IPS-NIHi7 (cell line): ENCODE measurements around the gene SSRP1.
"Not testable (repeated sequence)": the region's sequence is repeated elsewhere in the genome, so short reads cannot be mapped to it uniquely, and the experiment has no call there.

Source experiments
- DNase-seq: peaks from one replicate; pipeline ENCODE4 v3.0.0; 2012; ENCODE audit warnings: mixed read lengths; ENCODE audit errors: extremely low spot score

The SSRP1 gene

DNA sequence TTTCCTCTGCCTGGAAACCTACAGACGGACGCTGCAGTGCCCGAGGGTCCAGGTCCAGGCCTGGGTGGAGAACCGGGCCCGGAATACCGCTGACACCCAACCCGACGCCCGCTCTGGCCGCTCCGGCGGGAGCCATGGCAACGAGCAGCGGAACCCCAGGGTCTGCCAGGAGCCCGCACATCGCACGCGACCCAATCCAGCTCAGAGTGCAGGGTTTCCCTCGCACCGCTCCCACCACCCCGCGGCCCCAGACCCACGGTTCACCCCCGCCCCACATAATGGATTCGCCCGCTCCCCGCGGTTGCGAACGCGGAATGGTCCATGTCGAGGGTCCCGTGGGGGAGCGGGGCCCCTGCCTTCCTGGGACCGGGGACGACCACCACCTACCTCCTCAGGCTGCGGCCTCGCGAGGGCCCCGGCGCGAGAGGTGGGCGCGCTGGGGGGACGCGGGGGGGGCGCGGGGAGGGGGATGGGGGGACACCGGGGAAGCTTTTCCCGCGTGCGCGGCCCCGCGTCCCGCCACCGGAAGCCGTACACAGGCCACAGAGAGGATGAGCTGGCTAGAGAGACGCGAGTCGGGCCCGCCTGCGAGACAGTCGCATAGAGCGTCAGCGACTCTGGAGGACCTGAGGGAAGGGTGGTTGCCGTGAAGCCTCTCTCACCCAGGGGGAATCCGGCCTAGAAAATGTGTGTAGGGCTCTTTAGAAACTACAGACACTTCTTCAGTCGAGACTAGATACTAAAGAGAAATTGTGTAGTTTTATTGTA, at the start of gene SSRP1:
Gene SSRP1 (minus strand): TSS at position 550 of the 768 bp plus-strand sequence. CDS start 771 bp downstream, outside the sequence.
- peak; percentile 90 for DNase-seq

GRCh38 chr11:57380975-57381374, 45.3 kb upstream of the SSRP1 start, which contains the start of gene PRG3:
Gene PRG3, minus strand, starts transcription at chr11:57381150. Its CDS starts 442 bp downstream, at chr11:57380708.
- DNase-seq, result no peak

DNA sequence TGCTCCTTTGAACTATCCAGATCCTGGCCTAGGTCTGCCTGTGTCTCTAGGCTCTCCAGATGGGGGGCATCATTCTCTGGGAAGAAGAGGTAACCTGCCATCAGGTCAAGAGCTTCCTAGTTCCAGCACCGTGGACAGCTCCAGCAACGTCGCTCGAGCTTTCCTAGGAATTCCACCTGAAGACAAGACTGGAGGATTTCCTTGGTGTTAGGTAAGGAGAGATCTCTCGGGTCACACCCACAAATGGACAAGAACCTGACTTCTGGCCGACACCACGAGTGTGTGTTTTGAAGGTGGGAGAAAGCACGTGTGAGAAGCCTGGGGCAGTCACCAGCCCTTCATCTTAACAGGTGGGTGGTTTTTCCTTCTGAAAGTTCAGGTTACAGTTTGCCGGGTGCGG, 44.0 kb upstream of the SSRP1 start:
- peak; percentile 88 for DNase-seq

- DNase-seq, result no peak
Observed at GRCh38 chr11:57378186-57378585, 42.5 kb upstream of the SSRP1 start.

GRCh38 chr11:57377107-57377506, 41.4 kb upstream of the SSRP1 start:
- DNase-seq, result no peak

- no peak for DNase-seq
Observed at GRCh38 chr11:57376095-57377090, 40.7 kb upstream of the SSRP1 start.

GRCh38 chr11:57375490-57375889, 39.8 kb upstream of the SSRP1 start:
- DNase-seq, result no peak

GRCh38 chr11:57374966-57375365, 39.3 kb upstream of the SSRP1 start:
- no peak for DNase-seq

GRCh38 chr11:57373146-57373545, 37.5 kb upstream of the SSRP1 start:
- no peak for DNase-seq

DNA sequence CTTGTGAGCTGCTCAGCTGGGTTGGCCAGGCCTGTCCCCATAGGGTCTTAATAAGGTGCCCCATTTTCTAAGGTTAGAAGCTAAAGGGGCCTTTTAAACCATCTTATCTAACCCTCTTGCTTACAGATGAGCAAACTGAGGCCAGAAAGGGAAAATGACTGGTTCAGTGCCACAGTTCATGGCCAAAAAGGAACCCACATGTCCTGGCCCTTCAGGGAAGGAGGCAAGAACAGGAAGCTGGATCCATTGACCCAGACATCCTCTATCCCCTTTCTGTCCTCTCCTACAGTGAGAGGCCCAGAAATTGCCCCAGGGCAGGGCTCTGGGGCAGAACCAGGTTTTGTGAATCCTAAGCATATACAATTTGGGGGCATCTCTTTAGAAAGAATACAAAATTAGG, 35.2 kb upstream of the SSRP1 start:
- DNase-seq, result no peak

- no peak for DNase-seq
Observed at GRCh38 chr11:57370251-57370650, 34.6 kb upstream of the SSRP1 start.

DNA sequence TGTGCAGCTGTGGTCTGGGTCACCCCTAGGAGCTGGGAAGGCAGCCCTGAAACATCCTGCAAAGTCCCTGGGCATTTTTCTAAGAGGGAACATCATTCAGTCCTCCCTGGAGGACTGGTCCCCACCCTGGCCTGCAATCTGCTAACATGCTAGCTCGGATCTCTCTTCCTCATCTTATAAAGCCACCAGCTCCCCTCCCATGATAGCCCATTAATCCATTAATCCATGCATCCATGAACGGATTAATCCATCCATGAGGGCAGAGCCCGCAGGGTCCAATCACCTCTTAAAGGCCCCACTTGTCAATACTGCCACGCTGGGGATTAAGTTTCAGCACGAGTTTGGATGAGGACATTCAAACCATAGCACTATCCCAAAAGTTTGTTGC, 33.1 kb upstream of the SSRP1 start:
- no peak for DNase-seq

DNA sequence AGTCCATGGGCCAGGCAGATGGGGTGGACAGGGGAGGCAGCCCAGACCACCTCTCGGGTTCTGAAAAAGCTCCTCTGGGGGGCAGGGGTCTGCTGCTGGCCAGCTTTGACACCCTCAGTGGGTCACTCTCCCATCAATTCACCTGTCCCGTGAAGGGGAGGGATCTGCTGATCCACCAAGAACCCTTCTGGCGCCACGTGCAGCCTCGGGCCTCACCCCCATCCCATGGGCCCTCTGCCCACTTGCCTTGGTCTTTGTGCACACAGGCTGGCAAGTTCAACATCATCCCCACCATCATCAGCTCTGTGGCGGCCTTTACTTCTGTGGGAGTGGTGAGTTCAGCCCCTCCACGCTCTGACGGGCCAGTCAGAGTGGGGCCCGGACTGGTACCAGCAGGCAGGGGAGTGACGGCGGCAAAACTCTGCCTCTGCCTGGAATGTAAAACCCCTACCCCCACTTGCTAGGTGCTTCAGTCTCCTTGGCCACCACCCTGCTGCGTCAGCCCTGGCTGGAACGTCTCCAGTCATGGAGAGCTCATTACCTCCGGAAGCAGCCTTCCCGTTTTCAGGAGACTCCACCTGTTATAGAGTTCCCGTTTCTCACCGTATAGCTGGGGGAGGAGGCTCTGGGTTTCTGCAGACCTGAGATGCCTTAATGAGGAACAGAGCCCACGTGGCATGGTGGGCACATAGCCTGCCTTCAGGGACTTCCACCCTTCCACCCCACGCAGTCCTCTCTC, 32.6 kb upstream of the SSRP1 start:
- DNase-seq, result no peak

GRCh38 chr11:57364851-57365660, 29.4 kb upstream of the SSRP1 start:
- peak; percentile 65 for DNase-seq

DNA sequence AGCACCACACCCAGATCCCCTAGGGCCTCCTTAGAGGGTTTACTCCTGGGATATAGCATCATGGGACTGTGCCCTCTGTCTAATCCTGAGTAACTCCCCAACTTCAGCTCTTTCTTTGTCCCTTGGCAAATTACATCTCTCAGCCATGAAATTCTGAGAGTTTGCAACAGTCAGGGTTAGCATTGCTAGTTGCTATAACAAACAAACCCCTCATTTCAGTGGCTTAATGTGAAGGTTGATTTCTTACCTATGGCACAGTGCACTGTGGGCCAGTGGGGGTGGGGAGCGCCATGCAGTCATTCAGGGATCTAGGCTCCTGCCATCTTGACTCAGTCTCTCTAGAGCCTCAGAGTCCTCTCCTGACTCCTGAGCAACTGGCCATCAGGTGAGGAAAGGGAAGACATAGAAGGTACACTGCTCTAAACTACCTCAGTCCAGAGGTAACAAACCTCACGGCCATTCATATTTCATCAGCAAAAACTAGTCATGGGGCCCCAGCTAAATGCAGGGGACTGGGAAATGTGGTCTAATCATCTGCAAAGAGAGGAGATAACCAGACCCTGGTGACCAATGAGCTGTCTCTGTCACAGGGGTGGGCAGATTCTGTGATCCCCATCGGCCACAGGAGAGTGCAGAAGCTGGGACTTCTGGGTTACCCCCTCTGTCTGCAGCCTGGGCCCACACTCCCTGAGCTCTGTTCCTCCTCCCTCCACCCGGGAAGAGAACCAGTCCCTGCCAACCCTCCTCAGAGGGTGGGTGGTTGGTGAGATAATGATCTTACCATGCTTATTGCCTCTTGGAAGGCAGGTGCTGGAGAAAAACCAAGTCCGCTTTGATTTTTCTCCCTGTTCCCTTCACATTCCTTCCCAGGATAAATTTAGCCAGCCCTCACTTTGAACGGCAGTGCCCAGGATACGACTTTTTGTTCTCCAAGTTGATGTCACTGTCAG, 27.7 kb upstream of the SSRP1 start:
- DNase-seq, result no peak

DNA sequence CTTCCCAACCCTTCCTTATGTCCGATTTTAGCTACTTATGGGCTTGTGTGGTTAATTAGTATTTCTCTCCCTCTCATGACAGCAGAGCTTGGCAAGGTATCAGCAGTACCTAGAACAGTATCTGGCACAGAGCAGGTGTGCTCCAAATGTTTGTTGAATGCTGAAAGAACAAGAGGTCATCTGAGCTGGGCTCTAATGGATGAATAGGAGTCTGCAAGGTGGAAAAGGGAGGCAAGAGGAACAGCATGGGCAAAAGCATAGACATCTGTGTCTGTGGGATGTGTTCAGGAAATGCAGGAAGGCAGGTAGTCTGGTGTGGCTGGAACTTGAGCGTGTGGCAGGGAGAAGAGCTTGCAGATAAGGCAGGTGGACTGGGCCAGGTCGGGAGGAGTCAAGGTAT, 26.2 kb upstream of the SSRP1 start:
- DNase-seq, result no peak

- DNase-seq, result not testable (repeated sequence)
Observed at GRCh38 chr11:57361420-57361819, 25.7 kb upstream of the SSRP1 start.

- DNase-seq, result no peak
Observed at GRCh38 chr11:57360991-57361390, 25.3 kb upstream of the SSRP1 start.

- no peak for DNase-seq
Observed at GRCh38 chr11:57359896-57360690, 24.4 kb upstream of the SSRP1 start.
